Gastroesophageal sphincter (tissue), 3 donors: ENCODE measurements around the gene SGMS1.

Experiments
- EP300 ChIP-seq: sonication (generic); formaldehyde crosslinking; IDR thresholded peaks from one replicate; pipeline ENCODE4 v1.6.1; 2017; ENCODE audit warnings: antibody characterized with exemption, mild to moderate bottlenecking
- TF ChIP-seq, protein P1 (sequence below), 4 experiments: fragments of 200-600 bp in 2 of 4; fragments of 450-650 bp in 2 of 4; sonication (generic) in 1 of 4; IDR thresholded peaks; one replicate each; pipeline ENCODE4 v1.5.1; 2017 to 2019; ENCODE audit warnings: antibody characterized with exemption in 4 of 4, mild to moderate bottlenecking in 2 of 4, moderate library complexity in 2 of 4

DNA sequence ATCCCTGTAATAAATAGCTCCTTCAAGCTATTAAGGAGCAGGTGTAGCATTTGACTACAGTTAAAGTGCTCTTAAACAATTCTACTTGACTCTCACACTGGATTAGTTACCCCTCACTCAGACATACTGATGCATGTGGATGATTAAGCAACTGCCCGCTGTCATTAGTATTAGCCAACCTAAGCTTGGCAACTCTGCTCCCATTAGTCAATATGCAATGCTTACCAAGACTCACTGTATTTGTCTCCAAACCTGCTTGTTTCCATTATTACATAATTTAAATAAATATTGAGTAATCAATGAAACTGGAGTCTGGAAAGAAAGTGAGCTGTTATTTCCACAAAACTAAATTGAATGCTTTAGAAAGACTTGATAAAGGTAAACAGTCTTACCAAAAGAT, 228.5 kb downstream of the SGMS1 start:
- TF ChIP-seq, protein P1, sequence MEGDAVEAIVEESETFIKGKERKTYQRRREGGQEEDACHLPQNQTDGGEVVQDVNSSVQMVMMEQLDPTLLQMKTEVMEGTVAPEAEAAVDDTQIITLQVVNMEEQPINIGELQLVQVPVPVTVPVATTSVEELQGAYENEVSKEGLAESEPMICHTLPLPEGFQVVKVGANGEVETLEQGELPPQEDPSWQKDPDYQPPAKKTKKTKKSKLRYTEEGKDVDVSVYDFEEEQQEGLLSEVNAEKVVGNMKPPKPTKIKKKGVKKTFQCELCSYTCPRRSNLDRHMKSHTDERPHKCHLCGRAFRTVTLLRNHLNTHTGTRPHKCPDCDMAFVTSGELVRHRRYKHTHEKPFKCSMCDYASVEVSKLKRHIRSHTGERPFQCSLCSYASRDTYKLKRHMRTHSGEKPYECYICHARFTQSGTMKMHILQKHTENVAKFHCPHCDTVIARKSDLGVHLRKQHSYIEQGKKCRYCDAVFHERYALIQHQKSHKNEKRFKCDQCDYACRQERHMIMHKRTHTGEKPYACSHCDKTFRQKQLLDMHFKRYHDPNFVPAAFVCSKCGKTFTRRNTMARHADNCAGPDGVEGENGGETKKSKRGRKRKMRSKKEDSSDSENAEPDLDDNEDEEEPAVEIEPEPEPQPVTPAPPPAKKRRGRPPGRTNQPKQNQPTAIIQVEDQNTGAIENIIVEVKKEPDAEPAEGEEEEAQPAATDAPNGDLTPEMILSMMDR (IDR thresholded peaks at IDR 0.05), result no peak
- no peak for TF ChIP-seq EP300
